HG03558 (cell line): Measurements from ENCODE around the gene KCNMA1.

Experiments used
- ATAC-seq: cut with Tn5 transposase; IDR thresholded peaks from one replicate; pipeline ENCODE4 v1.9.1; 2021; ENCODE audit warnings: moderate number of reproducible peaks; ENCODE audit not compliant: unreplicated experiment; ENCODE audit errors: extremely low read depth

Gene KCNMA1

DNA sequence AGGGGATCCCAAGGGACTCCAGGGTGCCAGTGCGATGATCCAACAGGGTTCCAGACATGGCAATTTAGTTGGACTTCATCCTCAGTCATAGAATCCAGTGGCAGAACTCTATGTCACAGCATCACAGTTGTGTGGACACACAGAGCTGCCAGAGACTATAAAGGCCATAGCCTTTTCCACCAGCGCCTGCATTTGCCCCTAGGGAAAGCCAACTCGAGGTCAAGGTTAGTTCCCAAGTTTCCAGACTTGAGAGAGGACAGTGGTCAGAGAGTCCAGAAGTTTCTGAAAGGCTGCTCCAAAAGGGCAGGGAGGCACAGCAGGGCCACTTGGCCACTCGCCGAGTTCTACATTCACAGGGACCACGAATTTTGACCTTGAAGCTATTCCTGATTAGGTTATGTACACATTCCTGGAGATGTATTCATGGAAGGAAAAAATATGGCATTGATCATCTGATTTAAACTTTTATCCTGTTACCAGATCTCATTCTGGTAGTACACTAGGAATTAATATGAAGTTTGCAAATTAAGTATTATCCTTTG, 170.1 kb downstream of the KCNMA1 start:
- no peak for ATAC-seq

DNA sequence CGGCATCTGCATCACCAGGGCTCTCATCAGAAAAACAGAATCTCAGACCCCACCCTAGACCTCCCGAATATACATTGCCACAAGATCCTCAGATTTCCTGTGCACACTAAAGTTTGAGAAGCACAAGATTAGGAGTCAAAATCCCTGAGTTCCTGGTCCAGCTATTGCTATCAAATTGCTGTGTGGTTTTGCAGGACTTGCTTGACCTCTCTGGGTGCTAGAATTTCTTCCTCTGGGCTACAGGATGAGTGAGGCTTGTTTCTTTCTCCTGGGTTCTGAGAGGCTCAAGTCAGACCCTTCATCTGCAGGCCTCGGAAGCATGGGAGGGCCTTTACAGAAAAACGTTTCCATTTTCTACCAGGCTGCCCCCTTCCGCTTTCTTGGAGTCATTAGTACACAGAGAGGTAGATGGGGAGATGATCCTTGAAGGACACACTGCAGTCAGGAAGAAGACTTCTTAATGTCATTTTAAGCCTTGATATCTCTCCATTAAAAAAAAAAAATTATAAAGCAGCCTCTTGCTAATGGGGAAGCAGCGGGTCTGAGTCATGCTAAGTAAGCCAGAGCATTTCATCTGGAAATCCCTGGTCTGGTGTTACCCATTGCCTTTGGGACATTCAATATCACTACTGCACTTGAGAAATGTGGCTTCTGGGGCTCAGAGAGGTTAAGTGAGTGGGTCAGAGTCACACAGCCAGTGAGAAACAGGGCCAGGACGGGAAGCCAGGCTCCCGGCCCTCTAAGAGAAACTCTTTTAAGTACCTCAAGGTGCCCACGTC, 173.5 kb downstream of the KCNMA1 start:
- no peak for ATAC-seq

DNA sequence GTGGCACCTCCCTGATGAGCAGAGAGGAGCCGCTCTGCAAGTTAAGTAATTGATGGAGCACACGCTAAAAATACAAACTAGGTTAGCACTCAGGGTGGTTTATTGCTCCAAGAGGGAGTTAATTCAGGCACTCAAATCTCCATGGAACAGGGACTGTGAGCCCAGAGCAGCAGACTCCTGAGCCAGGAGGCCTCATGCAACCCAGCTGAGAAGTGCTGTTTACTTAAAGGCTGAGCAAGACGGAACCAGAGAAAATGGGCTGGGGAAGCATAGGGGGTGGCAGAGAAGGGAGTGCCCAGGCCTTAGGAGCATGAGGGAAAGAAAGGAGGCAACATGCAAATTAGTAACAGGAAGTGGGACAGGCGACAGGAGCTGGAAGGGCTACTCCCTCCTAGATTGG, 174.1 kb downstream of the KCNMA1 start:
- no peak for ATAC-seq

DNA sequence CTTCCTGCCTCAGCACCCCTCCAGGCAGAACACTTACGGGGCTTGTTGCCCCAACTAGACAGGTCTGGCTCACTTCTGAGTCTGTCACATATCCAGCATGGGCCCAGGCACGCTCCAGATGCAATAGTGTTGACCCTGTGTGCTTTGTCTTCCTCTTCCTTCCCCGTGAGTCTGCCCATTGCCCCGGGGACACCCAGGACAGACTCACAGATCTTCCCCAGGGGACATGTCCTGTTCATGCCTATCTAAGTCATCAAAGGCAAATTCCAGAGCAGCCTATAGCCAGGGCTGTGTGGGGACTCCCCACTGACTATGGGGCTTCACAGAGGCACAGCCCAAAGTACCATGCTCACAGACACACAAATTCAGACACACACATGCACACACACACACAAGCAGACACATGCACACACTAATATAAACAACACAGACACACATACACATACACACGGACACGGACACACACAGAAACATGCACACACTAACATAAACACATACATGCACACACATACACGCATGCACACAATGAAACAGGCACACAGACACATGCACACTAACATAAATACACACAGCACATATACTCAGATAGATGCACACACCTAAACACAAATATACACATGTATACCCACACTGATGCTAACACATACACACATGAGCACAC, 175.8 kb downstream of the KCNMA1 start:
- no peak for ATAC-seq

DNA sequence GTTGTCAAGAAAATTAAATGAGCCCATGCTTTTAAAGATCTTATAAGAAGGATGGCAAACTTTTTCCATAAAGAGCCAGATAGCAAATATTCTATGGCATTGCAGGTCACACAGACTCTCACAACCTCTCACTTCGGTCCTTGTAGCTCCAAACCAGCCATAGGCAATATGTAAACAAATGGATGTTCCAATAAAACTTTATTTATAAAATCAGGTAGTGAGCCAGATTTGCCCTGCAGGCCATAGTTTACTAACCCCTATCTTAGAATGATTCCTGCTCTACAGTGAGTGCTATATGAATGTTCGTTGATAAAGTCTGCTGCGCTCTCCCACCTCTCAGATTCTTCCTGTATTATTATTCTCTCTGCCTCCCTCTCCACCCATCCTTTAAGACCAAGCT, 177.7 kb downstream of the KCNMA1 start:
- ATAC-seq = no peak

DNA sequence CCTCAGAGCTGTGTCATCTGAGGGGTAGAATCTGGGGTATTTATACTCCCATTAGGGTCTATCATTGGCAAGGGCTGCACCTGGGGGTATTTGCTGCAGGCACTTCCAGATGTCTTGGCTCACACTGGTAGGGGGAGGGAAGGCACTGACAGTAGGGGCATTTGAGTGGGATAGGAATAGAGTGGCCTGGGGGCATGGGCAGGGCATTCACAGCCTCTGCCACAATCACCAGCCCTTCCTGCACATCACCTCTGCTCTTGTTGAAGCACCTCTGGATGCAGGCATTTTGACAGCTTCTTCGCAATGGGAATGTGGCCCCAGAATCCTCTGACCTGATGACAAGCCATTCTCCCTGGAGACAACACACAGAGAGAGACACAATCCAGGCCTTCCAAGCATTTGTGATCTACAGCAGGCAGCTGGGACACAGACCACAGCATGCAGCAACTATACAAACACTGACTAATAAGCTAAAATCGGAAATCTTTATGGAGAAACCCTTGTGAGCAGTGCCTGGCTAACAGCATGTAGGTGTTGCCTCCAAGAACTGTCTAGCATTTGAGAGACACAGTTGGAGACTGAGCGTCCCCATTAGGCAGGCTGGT, 178.5 kb downstream of the KCNMA1 start:
- no peak for ATAC-seq

DNA sequence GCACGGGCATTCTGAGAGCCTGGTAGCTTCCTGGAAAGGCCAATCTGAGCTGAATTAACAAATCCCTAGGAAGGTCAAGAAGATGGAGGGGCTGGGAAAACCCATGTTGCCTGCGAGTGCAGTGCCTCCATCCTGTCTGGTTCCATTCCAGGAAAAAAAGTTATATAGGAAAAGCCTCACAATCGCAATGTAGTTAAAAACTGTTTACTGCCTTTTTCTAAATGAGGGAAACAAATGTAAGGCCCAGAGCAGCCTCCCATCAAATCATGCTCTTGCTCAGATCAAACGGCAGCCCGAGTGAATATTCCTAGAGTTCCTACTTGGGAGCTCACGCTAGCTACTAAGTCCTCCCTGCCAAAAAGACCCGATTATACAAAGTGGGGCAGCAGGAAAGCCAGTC, 179.9 kb downstream of the KCNMA1 start:
- no peak for ATAC-seq

DNA sequence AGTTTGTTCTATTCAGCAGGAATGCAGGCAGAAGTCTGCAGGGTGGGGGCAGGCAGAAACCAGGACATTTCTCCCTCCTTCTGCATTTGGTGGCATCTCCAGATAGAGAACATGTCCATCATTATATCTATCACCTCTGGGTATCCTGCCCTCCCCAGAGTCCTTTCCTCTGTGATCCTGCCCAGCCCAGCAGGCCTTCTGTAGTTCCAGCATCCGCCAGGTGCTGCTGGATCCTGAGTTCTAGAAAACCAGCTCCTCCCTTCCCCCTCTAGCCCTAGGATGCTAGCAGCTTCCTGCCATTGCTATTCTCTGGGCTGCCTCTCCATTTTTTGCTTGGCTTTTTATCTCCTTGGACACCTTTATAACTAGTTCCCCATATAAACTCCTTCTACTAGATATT, 180.3 kb downstream of the KCNMA1 start:
- ATAC-seq = no peak

DNA sequence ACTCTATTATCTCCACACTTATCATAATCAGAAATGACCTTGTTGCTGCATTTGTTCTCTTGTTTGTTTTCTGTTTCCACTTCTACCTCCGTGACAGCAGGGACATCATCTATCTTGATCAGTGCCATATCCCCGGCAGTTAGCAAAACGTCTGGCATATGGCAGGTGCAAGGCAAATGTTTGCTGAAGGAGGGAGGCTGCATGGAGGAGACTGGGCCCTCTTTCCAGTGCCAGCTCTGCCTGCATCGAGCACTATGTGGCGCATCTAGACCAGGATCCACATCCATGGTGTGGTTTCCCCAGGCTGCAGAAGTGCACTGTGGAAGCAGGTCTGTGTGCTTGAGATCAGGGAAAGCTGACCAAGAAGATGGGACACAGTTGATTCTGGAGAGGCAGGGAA, 181.2 kb downstream of the KCNMA1 start:
- no peak for ATAC-seq

DNA sequence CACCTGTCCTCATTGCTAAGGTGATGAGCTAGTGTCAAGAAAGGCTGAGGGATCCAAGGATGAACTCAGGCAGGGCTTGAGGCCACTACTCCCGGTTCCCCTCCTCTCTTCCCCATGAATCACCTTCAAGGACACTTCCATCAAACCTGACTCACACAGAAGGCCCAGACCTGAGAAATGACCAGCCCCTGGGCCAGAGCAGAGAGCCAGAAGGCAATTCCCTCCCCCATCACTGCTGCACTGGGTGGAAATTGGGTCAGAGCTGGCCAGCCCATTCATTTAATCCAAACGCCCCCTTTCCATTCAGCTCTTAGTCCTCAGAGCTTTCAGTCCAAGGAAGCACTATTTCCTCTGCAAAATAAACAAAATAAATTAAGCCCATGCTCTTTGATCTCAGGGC, 182.0 kb downstream of the KCNMA1 start:
- no peak for ATAC-seq

DNA sequence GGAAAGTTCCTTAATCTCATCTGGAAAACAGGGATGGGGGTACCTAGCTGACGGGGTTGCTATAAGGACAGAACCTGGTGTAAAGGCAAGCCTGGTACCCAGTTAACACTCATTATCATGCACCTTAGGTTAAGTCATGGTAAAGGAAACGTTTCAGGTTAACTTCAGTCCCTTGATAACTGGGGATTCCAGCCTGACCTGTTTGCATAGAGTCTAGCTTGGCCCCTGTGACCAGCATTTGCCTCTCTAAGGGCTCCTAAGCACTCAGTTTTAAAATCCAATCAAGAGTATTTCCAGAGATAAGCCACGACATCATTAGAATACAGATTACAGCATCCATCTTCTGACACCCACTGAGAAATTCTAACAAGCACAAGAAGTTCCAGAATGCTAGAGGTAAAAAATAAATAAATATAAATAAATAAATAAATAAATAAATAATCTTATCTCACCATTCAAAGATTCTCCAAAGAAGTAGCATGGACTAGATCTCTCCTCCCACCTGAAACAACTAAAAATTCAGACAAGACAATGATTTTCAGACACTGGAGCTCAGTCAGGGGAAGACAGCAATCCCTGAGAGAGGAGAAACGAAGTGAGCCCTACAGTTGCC, 184.6 kb downstream of the KCNMA1 start:
- ATAC-seq = no peak

DNA sequence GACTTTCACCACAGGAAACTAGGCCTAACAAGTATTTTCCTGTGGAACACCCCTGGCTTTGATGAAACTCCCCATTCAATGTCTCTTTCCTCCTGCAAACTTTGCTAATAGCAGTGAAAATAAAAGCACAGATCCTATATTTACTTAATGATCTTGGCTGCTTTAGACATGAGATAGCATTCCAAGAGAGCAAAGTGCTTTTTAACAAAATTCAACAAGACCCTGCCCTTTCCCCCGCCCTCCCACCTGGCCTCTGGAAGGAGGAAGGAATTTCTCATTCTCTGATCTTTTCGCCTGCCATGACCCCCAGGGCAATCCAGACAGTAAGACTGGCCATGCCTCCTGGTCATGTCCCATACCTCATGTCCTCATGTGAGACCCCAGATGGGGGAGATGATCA, 185.7 kb downstream of the KCNMA1 start:
- no peak for ATAC-seq

DNA sequence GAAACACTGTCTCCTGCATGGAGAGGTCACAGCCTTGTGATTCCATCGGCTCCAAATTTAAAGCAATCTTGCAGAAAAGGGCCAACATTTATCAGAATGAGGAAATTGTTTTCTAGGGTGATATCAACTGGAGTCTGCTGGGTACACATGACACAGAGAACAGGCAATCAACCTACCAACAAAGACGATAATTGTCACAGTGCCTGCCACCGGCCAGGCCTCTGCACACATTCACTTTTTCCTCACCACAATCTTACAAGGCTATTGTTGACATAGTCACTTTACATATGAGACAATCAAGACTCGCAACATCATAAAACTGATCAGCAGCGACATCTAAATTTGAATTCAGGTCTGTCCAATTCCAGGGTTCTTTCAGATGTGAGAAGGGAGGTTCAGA, 189.4 kb downstream of the KCNMA1 start:
- no peak for ATAC-seq

DNA sequence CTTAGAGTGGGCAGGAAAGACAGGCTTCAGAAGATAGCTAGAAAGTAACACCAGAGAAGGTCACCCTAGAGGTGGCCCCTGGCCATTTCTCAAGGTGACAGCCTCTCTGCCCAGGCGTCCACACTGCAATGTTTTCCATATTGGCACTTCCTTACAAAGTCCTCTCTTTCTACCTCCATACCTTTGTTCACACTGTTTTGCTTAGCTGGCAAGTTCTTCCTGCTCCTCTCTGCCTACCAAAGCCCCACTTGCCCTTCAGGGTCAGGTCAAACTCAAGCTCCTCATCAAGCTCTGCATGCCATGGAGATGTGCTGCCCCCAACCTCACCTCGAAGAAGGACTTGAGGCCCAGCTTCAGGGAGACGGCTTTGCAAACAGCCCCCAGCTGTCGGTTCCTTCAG, 190.9 kb downstream of the KCNMA1 start:
- no peak for ATAC-seq

DNA sequence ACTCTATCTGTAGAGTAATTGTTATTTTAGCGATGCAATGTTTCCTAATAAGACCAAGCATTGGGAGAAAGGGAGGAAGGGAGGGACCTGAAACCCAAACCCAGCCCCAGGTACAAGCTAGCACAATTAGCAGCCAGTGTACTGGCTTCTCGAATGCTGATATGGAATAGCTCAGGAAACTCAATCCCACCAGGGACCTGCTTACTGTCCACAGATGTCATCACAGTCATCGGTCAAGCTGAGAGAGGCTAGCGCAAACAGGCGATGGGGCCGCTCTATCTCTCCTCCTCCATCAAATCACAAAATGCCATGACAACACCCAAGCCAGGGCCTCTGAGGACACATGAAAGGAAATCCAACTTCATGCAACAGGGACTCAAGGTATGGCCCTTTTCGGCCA, 192.1 kb downstream of the KCNMA1 start:
- no peak for ATAC-seq

DNA sequence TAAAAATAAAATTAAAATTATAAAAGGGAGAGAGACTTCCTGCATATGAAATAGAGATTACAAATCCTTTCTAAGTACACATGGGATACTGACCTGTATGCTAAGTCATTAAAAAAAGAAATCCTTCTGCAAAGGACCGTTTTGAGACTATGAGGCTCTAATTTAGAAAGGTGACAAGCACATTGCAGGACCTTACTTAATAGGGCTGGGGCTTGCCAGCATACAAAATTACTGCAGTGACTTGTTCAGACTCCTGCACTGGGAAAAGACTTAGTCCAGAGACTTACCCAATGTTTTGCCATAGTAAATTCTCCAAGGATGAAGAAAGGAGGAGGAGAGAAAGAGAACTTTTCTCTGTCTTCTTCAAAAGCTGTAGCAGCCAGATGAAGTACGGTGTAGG, 193.6 kb downstream of the KCNMA1 start:
- no peak for ATAC-seq

DNA sequence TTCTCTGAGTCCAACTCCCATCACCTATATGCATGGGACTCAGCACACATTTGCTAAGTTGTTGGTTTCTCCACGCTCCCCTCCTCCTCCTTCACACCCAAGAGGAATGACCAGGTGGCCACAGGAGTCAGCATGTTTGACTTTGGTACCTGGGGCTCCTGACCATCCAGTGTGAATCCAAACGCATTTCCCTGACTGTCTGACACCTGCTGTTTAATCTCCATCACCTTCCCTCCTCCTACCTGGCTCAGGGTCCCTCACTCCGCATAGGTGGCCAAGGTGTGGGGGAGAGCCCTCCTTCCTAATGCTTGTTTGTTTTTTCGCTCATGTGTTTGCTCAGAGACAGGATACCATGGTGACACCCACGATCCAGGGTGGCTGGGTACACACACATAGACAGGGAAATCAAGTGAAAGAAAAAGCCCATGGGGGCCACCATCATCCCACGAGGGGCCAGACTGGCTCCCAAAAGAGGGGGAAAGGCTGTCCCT, 194.9 kb downstream of the KCNMA1 start:
- ATAC-seq = no peak

DNA sequence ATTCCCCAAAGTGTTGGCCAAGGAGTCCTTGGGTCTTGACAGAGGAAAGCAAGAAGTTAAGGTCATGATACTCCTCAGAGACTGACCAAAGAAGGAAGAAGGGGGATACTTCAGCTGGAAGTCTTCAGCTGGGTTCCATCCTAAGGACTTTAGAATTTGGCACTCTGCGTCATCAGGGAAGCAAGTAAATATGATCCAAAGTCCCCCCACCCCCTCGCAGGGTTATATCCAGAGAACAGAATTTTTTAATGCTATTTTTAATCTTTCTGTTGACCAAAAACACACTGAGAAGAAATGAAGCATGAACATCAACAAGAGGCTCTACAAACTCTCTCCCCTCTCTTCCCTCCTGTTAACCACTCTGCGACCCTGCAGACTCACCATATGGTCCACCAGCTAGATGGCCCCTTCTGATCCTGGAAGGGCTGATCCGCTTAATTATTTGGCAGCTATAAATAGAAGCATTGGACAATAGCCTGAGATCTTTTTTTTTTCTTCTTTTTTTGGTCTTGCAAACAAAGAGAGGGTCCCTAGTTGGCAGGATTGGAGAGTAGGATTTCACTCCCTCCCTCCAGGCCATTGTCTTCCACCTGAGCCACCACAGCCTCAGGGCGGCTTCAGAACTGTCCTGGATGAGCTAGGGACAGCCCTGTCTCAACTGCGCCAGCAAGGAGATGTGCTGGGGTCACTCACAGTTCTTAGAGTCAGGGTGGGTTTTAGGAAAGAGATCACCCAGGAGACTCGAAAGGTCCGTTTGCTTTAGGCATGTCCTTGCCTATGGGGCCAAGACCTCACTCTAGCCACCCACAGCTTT, 196.0 kb downstream of the KCNMA1 start:
- no peak for ATAC-seq

DNA sequence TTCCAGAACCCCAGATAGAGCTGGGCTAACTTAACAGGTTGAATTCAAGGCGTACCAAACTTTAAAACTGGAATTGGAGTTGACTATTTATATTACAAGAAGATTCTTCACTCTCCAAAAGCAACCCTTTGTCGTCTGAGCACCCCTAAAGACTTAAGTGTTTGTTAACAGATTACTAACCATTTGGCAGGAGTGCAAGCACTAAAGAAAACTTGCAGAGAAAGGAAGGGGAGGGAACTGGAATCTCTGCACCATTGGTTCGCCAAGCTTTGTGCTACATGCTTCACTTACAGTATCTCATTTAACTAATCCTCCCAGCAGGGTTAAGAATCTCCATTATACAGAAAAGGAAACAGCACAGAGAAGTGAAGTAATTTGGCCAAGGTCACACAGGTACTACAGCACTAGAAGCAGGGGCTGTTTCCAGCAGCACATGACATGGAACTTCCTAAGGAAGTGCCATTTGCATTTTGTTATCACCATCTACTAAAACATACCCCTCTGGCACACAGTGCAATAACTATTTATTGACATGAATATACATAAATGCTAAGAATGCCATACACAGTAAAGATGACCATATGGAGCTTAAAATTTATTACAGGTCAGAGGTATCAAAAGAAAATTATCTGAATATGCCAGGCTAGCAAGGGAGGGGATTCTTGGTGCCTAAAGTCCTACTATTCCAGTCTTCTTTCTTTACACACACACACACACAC, 201.2 kb downstream of the KCNMA1 start:
- ATAC-seq = no peak
